HEK293 (cell line): ENCODE results near the gene NNAT.

Experiments
- HOXA7 ChIP-seq: sonication (generic); formaldehyde crosslinking; IDR thresholded peaks from 2 replicates; pipeline ENCODE4 v1.8.1; 2022; ENCODE audit warnings: missing genetic modification reagents, borderline replicate concordance
- HOXC10 ChIP-seq: sonication (generic); formaldehyde crosslinking; IDR thresholded peaks from 2 replicates; pipeline ENCODE4 v1.8.1; 2023; ENCODE audit warnings: mild to moderate bottlenecking, missing genetic modification reagents
- ZFP37 ChIP-seq: fragments of 450-650 bp; formaldehyde crosslinking; IDR thresholded peaks from 2 replicates; pipeline ENCODE4 v1.5.1; 2016; ENCODE audit warnings: missing biosample characterization, missing genetic modification characterization
- ZNF624 ChIP-seq: fragments of 450-650 bp; formaldehyde crosslinking; IDR thresholded peaks from 2 replicates; pipeline ENCODE4 v1.5.1; 2017; ENCODE audit warnings: missing biosample characterization, missing genetic modification characterization
- TF ChIP-seq, protein P1 (sequence below): fragments of 450-650 bp; formaldehyde crosslinking; IDR thresholded peaks from 2 replicates; pipeline ENCODE4 v1.5.1; 2016; ENCODE audit warnings: missing biosample characterization, missing genetic modification characterization

DNA sequence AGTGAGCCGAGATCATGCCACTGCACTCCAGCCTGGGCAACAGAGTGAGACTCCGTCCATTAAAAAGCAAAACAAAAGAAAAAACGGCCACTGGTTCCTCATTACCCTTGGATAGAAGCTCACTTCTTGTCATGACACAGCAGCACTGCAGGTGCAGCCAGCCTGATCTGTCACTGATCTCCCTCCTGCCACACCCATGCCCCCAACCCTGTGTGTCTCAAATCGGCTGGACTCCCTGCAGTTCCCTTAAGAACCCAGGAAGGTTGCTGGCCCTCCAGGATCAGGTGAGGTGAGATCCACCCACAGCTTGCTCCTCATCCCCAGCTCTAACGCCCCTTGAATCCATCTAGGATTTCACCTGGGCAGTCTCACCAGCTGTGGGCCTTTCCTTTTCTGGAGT lies 26.3 kb upstream of the NNAT start:
- TF ChIP-seq HOXA7 (CRISPR knock-in tag), result no peak
- TF ChIP-seq, protein P1, sequence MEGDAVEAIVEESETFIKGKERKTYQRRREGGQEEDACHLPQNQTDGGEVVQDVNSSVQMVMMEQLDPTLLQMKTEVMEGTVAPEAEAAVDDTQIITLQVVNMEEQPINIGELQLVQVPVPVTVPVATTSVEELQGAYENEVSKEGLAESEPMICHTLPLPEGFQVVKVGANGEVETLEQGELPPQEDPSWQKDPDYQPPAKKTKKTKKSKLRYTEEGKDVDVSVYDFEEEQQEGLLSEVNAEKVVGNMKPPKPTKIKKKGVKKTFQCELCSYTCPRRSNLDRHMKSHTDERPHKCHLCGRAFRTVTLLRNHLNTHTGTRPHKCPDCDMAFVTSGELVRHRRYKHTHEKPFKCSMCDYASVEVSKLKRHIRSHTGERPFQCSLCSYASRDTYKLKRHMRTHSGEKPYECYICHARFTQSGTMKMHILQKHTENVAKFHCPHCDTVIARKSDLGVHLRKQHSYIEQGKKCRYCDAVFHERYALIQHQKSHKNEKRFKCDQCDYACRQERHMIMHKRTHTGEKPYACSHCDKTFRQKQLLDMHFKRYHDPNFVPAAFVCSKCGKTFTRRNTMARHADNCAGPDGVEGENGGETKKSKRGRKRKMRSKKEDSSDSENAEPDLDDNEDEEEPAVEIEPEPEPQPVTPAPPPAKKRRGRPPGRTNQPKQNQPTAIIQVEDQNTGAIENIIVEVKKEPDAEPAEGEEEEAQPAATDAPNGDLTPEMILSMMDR (tag by site-specific recombination), result no peak
- TF ChIP-seq HOXC10 (CRISPR knock-in tag), result no peak
- TF ChIP-seq ZNF624 (tag by site-specific recombination), result no peak
- no peak for TF ChIP-seq ZFP37 (tag by site-specific recombination)
